ENCODE results near the gene LAMA2.

The LAMA2 gene

GRCh38 chr6:128899341-128900050 lies 16.6 kb downstream of the LAMA2 start:
- no peak for DNase-seq

- no peak for DNase-seq
These were observed 20.8 kb downstream of the LAMA2 start for GRCh38 chr6:128903715-128904114.

- no peak for DNase-seq
These were observed 31.1 kb downstream of the LAMA2 start for GRCh38 chr6:128914051-128914450.

- DNase-seq = no peak
These were observed 35.9 kb downstream of the LAMA2 start for GRCh38 chr6:128918886-128919285.

GRCh38 chr6:128919412-128920180 lies 36.7 kb downstream of the LAMA2 start:
- DNase-seq = no peak

GRCh38 chr6:128925765-128926164 lies 42.8 kb downstream of the LAMA2 start:
- no peak for DNase-seq

- DNase-seq = no peak
These were observed 46.9 kb downstream of the LAMA2 start for GRCh38 chr6:128929869-128930268.

- no peak for DNase-seq
These were observed 47.4 kb downstream of the LAMA2 start for GRCh38 chr6:128930321-128930720.

- no peak for DNase-seq
These were observed 49.1 kb downstream of the LAMA2 start for GRCh38 chr6:128932061-128932460.

GRCh38 chr6:128950864-128951263 lies 67.9 kb downstream of the LAMA2 start:
- no peak for DNase-seq

GRCh38 chr6:128952902-128953301 lies 70.0 kb downstream of the LAMA2 start:
- no peak for DNase-seq

- DNase-seq = no peak
These were observed 71.5 kb downstream of the LAMA2 start for GRCh38 chr6:128954308-128955043.

- DNase-seq = no peak
These were observed 80.6 kb downstream of the LAMA2 start for GRCh38 chr6:128963561-128963960.

- DNase-seq = no peak
These were observed 81.4 kb downstream of the LAMA2 start for GRCh38 chr6:128964233-128964755.

- no peak for DNase-seq
These were observed 81.8 kb downstream of the LAMA2 start for GRCh38 chr6:128964771-128965170.

- DNase-seq = no peak
These were observed 84.0 kb downstream of the LAMA2 start for GRCh38 chr6:128966934-128967333.

GRCh38 chr6:128979071-128979470 lies 96.1 kb downstream of the LAMA2 start:
- no peak for DNase-seq

- no peak for DNase-seq
These were observed 98.8 kb downstream of the LAMA2 start for GRCh38 chr6:128981716-128982115.

GRCh38 chr6:128990360-128990759 lies 107.4 kb downstream of the LAMA2 start:
- no peak for DNase-seq

GRCh38 chr6:128990915-128991314 lies 108.0 kb downstream of the LAMA2 start:
- DNase-seq = no peak

- no peak for DNase-seq
These were observed 110.2 kb downstream of the LAMA2 start for GRCh38 chr6:128993166-128993565.

GRCh38 chr6:128997880-128998279 lies 114.9 kb downstream of the LAMA2 start:
- DNase-seq = no peak

- no peak for DNase-seq
These were observed 124.0 kb downstream of the LAMA2 start for GRCh38 chr6:129006724-129007514.
